Measurements from ENCODE around the gene CLK2. TPM values are rescaled to one million over a fixed set of nuclear protein-coding genes. Genes with fewer than 3 reads are reported as not detected.
"Not testable (repeated sequence)": the region's sequence is repeated elsewhere in the genome, so short reads cannot be mapped to it uniquely, and the experiment has no call there.

CLK2 gene
- total RNA-seq, 2 donors from 2014 or later: 26.9 to 50.7 TPM

DNA sequence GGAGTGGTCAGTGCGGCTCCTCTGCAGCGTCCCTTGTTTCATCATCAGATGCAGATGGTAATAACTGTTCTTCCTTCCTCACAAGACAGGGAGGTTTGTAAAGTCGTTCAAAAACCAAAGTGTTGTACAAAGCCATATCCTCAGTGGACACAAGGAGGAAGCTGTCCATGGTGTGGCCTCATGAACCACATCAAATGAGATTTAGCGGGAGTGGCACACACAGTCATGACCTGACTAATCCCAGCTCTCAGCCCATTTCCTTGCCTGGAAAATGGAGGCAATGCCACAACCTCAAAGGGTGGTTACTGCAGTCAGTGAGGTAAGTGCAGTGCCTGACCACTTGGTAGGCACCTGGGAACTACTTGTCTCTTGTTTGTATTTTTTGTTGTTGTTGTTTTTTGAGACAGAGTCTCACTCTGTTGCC, 31.5 kb downstream of the CLK2 start:
- Histone ChIP-seq H3K36me3 (no peaks in the 10 kb centered on the region), H3K9me3 (no peaks in the 10 kb centered on the region), H3K27ac (no peak overlapping the region), H3K27me3 (replicated peaks; ENCODE audit: insufficient read depth) (no peaks in the 10 kb centered on the region), H3K4me1 (ENCODE audit: control insufficient read depth in 1 of 2, low read depth in 2 of 2) (peaks cover 16 to 37% of the 10 kb centered on the region in 2 donors), H3K4me3 (no peak overlapping the region)
- TF ChIP-seq, protein P1, sequence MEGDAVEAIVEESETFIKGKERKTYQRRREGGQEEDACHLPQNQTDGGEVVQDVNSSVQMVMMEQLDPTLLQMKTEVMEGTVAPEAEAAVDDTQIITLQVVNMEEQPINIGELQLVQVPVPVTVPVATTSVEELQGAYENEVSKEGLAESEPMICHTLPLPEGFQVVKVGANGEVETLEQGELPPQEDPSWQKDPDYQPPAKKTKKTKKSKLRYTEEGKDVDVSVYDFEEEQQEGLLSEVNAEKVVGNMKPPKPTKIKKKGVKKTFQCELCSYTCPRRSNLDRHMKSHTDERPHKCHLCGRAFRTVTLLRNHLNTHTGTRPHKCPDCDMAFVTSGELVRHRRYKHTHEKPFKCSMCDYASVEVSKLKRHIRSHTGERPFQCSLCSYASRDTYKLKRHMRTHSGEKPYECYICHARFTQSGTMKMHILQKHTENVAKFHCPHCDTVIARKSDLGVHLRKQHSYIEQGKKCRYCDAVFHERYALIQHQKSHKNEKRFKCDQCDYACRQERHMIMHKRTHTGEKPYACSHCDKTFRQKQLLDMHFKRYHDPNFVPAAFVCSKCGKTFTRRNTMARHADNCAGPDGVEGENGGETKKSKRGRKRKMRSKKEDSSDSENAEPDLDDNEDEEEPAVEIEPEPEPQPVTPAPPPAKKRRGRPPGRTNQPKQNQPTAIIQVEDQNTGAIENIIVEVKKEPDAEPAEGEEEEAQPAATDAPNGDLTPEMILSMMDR (IDR thresholded peaks at IDR 0.05): no peak
- no peak for DNase-seq (ENCODE audit: low spot score)
- no peak for ATAC-seq (ENCODE audit: insufficient number of reproducible peaks, low FRiP score, low read depth)

DNA sequence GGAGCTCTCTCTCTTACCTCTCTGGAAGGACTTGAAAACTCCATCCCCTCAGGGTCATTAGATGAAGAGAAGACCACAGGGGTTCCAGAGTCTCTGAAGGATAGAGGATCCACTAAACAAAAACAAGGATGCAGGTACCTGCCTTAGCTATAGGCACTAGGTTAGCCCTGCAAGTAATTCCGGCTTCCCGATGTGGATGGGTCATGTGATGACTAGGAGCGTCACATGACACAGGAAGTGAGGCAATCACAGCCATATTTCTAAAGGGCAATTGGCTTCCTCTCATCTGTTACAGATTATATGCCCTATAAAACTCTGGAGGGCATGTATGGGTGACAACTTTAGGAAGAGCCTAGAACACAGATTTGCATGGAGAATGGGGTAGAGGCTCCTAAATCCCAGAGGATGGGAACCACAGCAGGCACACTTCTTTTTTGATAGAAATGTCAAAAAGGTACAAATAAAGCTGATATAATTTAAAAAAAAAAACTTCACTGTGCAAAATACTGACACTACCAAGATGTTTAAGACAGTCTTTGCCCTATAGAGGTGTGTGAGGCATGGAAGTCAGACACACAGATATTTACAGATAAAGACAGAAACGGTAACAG, 32.1 kb downstream of the CLK2 start:
- no peak for DNase-seq (ENCODE audit: low spot score)
- Histone ChIP-seq H3K27me3 (replicated peaks; ENCODE audit: insufficient read depth) (no peaks in the 10 kb centered on the region), H3K36me3 (no peaks in the 10 kb centered on the region), H3K27ac (peak overlapping the region in 1 of 2 donors; percentile 1), H3K4me3 (peak overlapping the region; percentile 73), H3K9me3 (no peaks in the 10 kb centered on the region), H3K4me1 (ENCODE audit: control insufficient read depth in 1 of 2, low read depth in 2 of 2) (peaks cover 16 to 37% of the 10 kb centered on the region in 2 donors)
- TF ChIP-seq, protein P1 (IDR thresholded peaks at IDR 0.05): no peak
- peak; percentile 26 for ATAC-seq (ENCODE audit: insufficient number of reproducible peaks, low FRiP score, low read depth)

DNA sequence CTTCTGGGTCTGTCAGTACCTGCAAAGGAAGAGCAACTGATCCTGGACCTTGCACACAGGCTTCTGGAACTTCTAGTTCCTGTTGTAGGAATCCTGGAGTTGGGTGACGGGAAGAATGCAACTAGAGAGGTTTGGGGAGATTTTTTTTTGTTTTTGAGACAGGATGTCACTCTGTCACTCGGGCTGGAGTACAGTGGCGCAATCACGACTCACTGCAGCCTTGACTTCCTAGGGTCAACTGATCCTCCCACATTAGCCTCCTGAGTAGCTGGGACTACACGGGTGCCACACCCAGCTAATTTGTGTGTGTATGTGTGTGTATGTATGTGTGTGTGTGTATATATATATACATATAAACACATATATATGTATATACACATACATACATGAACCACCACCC, 36.9 kb downstream of the CLK2 start:
- no peaks in the 10 kb centered on the region for H3K36me3 ChIP-seq
- DNase-seq (ENCODE audit: low spot score) (no peak), ATAC-seq (ENCODE audit: insufficient number of reproducible peaks, low FRiP score, low read depth) (no peak)
- no peaks in the 10 kb centered on the region for H3K27me3 ChIP-seq (replicated peaks; ENCODE audit: insufficient read depth)
- H3K4me1 ChIP-seq (ENCODE audit: control insufficient read depth in 1 of 2, low read depth in 2 of 2): peaks cover 20 to 29% of the 10 kb centered on the region in 2 donors
- H3K9me3 ChIP-seq: no peaks in the 10 kb centered on the region
- TF ChIP-seq, protein P1 (IDR thresholded peaks at IDR 0.05): no peak
- no peak overlapping the region for H3K27ac ChIP-seq
- H3K4me3 ChIP-seq: no peak overlapping the region

DNA sequence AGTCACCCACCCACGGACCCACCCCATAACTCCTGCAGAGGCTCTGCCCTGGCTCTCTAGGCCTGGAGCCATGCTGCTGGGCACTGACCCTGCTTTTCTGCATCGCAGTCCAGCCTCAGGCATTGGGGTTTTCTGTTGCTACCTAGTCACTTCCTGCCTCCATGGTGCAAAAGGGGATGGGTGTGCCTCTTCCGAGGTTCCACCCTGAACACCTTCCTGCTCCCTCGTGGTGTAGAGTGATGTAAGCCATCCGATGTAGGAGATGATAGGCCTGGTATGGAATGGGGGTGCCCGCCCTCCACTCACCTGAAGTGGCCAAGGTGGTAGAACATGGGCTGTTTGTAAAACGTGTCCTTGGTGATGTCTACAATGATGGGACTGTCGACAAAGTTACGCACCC, 37.9 kb downstream of the CLK2 start:
- DNase-seq (ENCODE audit: low spot score); H3K27ac ChIP-seq; H3K9me3 ChIP-seq; H3K27me3 ChIP-seq (replicated peaks; ENCODE audit: insufficient read depth); ATAC-seq (ENCODE audit: insufficient number of reproducible peaks, low FRiP score, low read depth); H3K4me3 ChIP-seq; H3K36me3 ChIP-seq: not testable (repeated sequence)
- H3K4me1 ChIP-seq (ENCODE audit: control insufficient read depth in 1 of 2, low read depth in 2 of 2): peaks cover 14 to 27% of the 10 kb centered on the region in 2 donors

DNA sequence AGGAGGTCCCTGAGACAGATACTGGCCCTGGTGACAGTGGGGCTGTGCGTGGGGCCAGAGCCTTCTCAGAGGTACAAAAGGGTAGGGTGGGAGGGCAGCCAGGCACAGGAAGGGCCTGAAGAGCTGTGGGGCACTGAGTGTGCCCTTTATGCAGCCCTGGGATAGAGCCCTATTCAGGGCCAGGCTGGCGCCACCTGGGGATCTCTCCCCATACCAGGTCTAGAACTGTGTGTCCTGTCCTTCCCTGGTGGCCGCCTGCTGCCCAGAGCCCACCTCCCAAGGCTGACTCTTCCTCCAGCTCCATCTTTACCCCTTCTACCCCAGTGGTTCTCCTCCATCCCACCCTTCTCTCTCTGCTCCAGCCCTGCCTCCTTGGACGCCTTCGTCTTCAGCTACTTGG, 39.8 kb downstream of the CLK2 start:
- not testable (repeated sequence) for ATAC-seq (ENCODE audit: insufficient number of reproducible peaks, low FRiP score, low read depth); H3K9me3 ChIP-seq; DNase-seq (ENCODE audit: low spot score); H3K27me3 ChIP-seq (replicated peaks; ENCODE audit: insufficient read depth); H3K27ac ChIP-seq; H3K36me3 ChIP-seq; H3K4me3 ChIP-seq
- H3K4me1 ChIP-seq (ENCODE audit: control insufficient read depth in 1 of 2, low read depth in 2 of 2): peaks cover 14 to 18% of the 10 kb centered on the region in 2 donors

DNA sequence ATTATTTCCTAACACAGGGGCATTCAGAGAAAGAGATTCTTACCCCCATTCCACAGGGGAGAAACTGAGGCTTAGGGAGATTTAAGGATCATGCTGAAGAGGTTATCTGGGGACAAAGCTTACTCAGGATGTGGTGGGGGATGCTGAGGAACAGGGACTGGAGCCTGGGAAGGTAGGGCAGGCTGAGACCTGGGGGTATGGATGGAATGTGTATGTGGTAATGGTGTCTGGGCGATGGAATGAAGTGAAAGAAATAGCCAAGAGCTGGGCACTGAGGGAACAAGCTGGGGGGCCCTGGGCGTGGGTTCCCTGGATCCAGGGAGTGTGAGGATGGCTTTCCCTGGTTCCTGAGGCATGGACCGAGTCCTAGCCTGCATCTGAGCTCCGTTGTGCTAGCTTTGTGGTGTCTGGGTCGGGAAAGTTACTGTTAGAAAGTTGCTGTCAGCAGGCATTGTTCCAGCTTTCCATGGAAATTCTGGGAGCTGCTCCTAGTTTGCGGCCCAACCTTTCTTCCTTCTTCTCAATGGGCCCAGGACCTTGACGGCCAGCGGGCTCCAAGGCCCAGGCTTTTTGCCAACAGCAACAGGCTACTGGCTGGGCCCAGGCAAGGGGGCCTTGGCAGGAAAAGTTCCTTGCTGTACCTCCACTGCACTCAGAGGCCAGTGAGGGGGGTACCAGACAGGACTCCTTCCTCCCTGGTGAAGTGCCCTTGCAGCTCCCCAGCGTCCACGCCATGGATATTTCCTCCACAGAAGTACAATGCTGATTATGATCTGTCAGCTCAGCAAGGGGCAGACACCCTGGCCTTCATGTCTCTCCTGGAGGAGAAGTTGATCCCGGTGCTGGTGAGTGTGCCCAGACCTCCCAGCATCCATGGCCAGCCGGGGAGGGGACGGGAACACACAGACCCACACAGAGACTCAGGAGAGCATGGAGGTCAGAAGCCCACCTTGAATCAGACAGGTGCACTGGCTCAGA, 41.0 kb downstream of the CLK2 start:
- H3K27ac ChIP-seq: peak overlapping the region; percentile 68 to 83
- not testable (repeated sequence) for H3K9me3 ChIP-seq; H3K36me3 ChIP-seq; H3K27me3 ChIP-seq (replicated peaks; ENCODE audit: insufficient read depth); ATAC-seq (ENCODE audit: insufficient number of reproducible peaks, low FRiP score, low read depth); H3K4me3 ChIP-seq; DNase-seq (ENCODE audit: low spot score)
- H3K4me1 ChIP-seq (ENCODE audit: control insufficient read depth in 1 of 2, low read depth in 2 of 2): peaks cover 18 to 25% of the 10 kb centered on the region in 2 donors

DNA sequence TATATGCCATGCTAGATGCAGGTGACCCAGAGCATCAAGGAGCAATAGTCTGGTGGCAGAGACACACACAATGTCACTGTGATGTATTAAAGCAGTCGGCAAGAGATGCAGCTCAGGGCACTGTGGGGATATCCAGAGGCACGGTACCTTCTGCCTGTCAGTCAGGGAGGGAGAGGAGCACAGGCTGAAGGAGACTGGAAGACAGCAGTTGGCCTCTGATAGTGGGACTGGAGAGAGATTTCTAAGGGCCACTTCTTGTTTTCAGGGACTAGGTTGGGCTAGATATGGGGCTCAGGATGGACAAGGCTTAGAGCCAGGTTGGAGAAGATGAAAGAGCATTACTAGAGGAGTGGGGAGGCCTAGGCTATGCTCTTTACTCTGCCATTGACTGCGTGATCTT, 42.0 kb downstream of the CLK2 start:
- H3K36me3 ChIP-seq; DNase-seq (ENCODE audit: low spot score); ATAC-seq (ENCODE audit: insufficient number of reproducible peaks, low FRiP score, low read depth); H3K4me3 ChIP-seq; H3K9me3 ChIP-seq; H3K27me3 ChIP-seq (replicated peaks; ENCODE audit: insufficient read depth): not testable (repeated sequence)
- H3K27ac ChIP-seq: peak overlapping the region; percentile 68 to 83
- peaks cover 19 to 28% of the 10 kb centered on the region in 2 donors for H3K4me1 ChIP-seq (ENCODE audit: control insufficient read depth in 1 of 2, low read depth in 2 of 2)
